GM18511 (cell line): ENCODE data around the gene EIF2AK3.
"Not testable (repeated sequence)": the region's sequence is repeated elsewhere in the genome, so short reads cannot be mapped to it uniquely, and the experiment has no call there.

Experiments
- ATAC-seq: cut with Tn5 transposase; IDR thresholded peaks from one replicate; pipeline ENCODE4 v1.9.1; 2021; ENCODE audit warnings: mild to moderate bottlenecking, moderate library complexity; ENCODE audit not compliant: unreplicated experiment

EIF2AK3 gene

GRCh38 chr2:88627055-88627855 lies at the start of gene EIF2AK3:
Gene EIF2AK3 (minus strand): TSS chr2:88627464. CDS start chr2:88627274, 190 bp downstream.
- peak; percentile 85 for ATAC-seq

GRCh38 chr2:88673363-88673762 lies 46.1 kb upstream of the EIF2AK3 start:
- no peak for ATAC-seq

GRCh38 chr2:88671786-88672427 lies 44.6 kb upstream of the EIF2AK3 start:
- no peak for ATAC-seq

- peak; percentile 87 for ATAC-seq
Observed at GRCh38 chr2:88669482-88670214, 42.4 kb upstream of the EIF2AK3 start.

- no peak for ATAC-seq
Observed at GRCh38 chr2:88668862-88669261, 41.6 kb upstream of the EIF2AK3 start.

GRCh38 chr2:88667219-88667618 lies 40.0 kb upstream of the EIF2AK3 start:
- no peak for ATAC-seq

- no peak for ATAC-seq
Observed at GRCh38 chr2:88666576-88666975, 39.3 kb upstream of the EIF2AK3 start.

DNA sequence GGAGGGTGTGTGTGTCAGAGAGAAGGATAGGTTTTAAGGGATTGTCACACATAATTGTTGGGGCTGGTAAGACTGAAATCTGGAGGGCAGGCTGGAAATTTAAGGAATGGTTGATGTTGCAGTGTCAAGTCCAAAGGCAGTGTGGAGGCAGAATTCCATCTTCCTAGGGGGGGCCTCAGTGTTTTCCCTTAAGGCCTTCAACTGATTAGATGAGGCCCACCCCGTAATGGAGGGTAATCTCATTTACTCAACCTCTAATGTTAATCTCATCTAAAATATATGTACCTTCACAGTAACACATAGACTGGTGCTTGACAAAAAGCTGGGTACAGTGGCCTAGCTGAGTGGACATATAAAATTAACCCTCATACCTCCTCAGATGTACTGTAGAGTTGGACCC lies 33.4 kb upstream of the EIF2AK3 start:
- ATAC-seq: no peak

DNA sequence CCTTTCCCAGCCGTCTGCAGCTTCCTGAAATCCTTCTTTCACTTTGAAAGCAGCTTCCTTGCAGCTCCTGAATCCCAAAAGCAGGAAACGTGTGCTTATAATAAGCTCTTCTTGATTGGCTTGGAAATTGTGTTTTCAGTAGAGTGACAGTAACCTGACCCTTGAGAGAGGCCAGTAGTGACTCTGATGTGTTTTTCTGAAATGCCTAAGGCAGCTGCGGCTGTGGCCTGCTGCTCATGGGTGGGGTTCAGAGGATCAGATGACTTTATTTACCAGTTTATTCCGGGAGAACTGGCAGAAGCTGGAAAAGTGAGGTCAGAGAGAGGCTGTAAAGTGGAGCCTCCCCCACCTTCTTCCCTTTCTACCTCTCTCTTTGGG lies 32.3 kb upstream of the EIF2AK3 start:
- ATAC-seq: no peak

DNA sequence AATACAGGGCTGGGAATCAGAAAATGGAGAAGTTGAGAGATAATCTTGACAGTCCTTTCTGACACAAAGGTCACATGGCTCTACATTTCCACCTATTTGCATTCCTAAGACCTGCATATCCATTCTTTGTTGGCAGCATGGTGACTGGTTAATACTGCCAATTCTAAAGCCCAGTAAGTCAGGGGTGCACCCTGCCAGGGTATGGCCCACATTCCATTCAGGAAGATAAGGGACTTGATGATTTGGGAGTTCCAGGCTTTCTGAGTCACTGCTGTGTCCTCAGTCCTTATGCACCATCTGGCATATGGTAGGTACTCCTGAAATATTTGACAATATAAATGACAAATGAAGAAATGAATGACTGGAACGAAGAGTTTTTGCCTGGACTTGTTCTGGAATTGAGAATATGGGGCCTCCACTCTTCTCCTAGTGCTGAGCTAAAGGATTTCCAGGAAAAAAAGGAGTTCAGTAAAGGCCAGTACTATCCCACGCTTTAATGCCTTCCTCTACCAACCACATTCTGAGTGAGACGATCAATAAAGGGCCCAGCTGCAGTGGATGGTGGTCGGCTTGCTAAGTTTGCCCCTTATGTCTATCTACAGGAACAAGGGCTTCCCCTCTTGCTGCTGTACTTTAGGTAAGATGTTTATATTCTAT lies 31.7 kb upstream of the EIF2AK3 start:
- no peak for ATAC-seq

GRCh38 chr2:88658326-88658725 lies 31.1 kb upstream of the EIF2AK3 start:
- no peak for ATAC-seq

DNA sequence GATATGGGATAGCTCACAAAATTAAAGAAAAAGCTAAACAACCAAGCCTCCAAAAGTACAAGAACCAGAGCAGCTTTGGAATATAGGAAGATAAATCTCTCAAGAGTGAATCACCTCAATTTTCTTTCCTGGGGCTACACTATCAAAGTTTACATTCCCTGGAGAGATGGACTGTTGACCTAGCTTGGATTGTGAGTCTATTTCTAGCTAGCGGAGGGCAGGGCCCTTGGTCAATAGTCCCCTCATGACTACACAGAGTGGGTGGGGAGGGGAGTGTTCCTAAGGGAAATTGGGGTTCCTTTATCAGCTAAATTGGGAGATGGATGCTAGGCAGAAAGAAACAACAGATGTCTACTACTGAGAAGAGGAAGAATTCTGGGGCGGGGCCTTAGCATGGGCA lies 29.9 kb upstream of the EIF2AK3 start:
- no peak for ATAC-seq

DNA sequence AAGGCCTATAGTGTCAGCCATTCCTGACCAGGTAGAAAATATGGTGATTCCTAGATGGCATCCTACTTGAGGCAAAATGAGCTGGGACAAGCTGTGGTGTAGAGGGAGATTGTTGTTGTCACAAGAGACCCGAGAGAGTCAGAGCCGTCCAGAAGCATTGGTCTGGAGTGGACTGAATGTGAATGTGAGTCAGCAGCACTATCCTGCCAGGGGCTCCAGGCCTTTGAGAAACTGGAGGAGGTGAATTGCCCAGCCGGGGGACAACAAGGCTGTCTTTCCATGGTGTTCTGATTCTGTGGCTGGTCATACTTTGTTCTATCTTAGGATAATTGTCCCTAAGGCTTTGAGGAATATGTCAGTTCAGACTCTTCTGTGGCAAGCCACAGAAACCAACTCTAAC lies 29.4 kb upstream of the EIF2AK3 start:
- no peak for ATAC-seq

DNA sequence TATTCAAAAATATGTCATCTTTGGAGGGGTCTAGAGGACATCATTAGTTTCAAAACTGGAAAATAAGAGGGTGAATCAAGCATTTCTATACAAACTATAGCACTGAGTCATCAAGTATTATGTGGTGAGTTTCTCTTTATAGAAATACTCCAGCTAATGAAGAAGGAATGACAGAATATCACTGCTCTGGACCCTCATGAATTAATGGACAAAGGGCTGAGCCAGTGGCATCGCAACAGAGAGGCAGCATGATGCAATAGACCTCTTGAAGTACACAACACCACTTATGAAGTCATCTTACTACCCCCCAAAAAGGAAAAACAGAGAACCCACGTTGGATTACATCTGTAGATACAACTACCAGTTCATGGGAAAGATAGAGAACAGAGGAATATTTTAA lies 27.4 kb upstream of the EIF2AK3 start:
- ATAC-seq: no peak

GRCh38 chr2:88651646-88652045 lies 24.4 kb upstream of the EIF2AK3 start:
- ATAC-seq: no peak

- ATAC-seq: not testable (repeated sequence)
Observed at GRCh38 chr2:88645291-88645882, 18.1 kb upstream of the EIF2AK3 start.

- no peak for ATAC-seq
Observed at GRCh38 chr2:88642278-88642677, 15.0 kb upstream of the EIF2AK3 start.

DNA sequence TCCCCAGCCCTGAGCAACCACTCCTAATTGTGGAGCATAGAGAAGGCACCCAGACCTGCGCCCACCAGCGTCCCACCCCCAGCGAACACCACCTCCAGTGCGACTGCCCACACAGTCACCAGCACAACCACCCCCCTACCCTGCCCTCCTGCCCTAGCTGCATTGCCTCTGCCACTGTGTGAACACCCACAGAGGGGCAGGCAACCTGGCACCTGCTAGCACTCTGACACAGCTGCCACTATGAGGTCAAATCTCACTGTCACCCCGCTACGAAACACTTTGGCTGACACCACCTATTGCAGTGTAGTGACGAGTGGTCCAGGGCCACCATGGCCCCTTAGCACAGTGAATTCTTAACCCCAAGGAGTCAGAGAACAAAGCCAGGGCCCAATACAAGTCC lies 14.1 kb upstream of the EIF2AK3 start:
- no peak for ATAC-seq

DNA sequence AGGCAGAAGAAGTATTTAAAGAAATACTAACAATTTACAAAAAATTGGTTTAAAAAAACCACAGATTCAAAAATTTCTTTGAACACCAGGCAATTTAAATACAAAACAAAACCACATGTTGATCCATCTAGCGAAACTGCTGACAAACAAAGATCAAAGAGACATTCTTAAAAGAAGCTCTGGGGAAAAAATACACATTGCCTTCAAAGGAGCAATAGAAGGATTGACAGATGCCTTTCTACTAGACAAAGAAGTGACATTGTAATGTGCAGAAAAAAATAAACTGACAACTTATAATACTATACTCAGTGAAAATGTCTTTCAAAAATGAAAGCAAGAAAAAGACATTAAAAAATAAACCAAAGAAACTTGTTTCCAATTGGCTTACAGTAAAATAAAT lies 12.6 kb upstream of the EIF2AK3 start:
- no peak for ATAC-seq

DNA sequence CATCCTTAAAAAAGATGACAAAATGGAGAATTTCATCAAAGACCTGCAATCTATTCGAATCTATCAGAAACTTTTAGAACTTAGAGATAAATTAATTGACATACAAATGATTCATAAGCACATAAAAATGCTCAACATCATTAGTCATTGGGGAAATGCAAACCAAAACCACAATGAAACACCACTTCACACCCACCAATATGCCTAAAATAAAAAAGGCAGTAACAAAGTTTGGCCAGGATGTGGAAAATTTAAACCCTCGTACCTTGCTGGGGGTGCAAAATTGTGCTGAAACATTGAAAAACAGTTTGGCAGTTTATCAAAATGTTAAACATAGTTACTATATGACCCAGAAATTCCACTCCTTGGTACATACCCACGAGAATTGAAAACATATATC lies 11.5 kb upstream of the EIF2AK3 start:
- ATAC-seq: no peak

DNA sequence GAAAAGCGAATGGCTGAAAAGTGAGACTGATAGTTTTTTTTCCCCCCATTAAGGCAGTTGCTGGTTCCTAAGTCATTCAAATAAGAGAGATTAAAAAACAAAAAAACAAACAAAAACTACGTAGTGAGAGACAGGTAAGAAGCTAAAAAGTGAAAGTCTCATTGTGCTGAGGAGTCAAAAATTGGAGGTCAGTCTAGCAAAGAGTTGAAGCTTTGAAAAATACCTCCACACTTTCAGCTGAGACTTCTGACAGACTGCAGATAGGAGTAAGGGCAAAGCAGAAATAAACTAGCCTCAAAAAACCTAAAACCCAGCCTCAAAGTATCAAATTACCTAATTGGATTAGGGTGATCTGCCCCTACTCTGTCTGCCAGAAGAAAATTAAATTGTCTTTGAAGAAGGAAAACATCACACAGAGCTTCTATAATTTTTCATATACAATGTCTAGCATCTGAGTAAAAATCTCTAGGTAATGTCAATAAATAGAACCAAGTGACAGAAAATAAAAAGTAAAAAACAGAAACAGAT lies 10.9 kb upstream of the EIF2AK3 start:
- no peak for ATAC-seq
